Activated CD4-positive, alpha-beta T cell treated with anti-CD3 and anti-CD28 coated beads, Interleukin-2, Interleukin-4, amounts not matched to agents 100 ng/mL and 50 ng/mL, durations not matched to agents 16 hours and 8 hours (primary cell): ENCODE results near the gene TMOD2.
A peak's percentile ranks its signal among the peaks of the same experiment; 100 is the strongest.

Source experiments
- DNase-seq: peaks from one replicate; pipeline ENCODE4 v3.0.0-alpha.2; 2020; ENCODE audit warnings: low spot score

The TMOD2 gene

DNA sequence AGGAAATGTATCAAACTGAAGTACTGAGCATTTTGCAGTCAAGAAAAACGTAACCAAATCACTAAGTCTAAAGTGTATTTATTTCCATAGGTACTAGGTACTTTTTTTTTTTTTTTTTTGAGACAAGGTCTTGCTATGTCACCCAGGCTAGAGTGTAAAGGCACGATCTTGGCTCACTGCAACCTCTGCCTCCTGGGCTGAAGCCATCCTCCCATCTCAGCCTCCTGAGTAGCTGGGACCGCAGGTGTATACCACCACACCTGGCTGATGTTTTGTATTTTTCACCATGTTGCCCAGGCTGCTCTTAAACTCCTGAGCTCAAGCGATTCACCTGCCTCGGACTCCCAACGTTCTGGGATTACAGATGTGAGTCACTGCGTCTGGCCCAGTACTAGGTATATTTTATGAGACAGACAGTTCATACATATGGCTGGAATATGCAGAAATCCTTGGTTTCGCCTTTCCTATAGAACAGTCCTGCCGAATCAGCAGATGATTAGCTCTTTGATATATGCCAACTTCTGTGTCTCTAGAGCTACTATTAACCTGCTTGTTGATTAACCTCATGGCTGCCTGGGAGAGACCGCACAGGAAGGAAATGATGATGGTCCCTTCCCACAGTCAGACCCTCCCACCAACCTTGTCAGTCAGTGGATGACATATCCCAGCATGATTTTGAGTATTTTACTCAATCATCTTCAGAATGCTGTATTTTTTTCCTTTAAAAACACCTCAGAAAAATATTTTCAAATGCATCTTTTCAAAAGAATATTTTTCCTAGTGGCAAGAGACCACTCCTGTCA lies 110.4 kb downstream of the TMOD2 start:
- DNase-seq: peak; percentile 57

DNA sequence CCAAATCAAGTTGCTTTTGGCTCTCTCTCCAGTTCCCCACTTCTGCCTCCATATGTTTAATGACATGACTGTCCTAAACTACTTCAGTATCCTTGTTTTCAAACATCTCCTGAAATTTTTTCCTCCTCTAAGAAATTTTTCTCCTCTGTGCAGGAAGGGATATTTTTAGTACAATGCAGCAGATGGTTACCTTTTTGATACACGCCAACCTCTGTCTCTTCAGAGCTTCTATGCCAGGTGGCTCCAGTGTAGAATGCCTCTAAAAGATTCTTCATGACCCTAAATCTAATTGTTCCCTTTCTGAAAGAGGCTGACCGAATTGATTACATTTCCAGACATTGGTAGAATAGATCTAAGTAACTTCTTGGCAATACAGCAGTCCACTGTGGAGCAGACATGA lies 111.7 kb downstream of the TMOD2 start:
- no peak for DNase-seq

DNA sequence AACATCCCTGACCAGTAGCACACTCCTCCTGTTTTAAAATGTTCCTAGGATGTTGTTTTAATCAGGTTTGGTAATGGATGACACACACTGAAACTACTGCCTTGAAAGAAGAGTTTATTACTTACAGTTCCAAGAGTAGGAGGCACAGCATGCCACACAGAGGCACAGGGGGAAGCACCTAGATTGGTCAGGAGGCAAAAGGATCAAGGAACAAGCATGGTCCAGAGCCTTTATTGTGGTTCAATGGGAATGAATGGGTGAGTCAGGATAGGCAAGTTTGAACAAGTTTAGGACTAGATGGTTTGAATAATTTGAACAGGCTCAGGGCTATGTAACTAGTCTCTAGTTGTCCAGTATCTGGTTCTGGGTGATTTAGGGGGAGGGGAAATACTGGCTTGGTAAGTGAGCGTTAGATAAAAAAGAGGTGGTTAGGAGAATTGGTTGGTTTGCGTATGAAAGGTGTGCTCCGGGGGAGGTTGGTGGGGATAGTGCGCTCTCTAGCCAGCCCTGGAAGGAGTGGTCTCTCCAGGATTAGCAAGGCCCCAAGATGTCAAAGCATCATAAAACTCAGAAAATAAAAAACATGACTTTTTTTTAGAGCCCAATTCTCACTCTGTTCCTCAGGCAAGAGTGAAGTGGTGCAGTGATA lies 113.1 kb downstream of the TMOD2 start:
- DNase-seq: no peak

DNA sequence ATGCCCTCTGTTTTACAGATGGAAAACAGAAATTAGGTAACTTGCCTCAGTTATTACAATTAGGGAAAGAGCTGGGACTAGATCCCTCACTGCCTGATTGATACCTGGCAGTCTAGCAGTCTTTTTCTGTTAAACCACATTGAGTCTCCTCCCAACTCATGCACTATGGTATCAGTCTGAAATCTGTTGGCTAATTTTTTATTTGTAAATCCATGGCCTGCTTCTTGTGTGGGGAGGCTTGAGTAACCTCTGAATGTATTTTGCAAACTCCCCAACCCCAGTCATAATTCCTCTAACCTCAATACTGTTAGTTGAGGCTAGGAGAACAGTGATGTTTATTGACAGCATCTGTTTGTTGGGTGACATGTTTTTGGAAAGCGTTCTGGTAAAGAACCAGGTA lies 113.9 kb downstream of the TMOD2 start:
- no peak for DNase-seq
